HG03045 (cell line): Measurements from ENCODE around the gene KRT86.
"Not testable (repeated sequence)": the region's sequence is repeated elsewhere in the genome, so short reads cannot be mapped to it uniquely, and the experiment has no call there.

Source experiments
- ATAC-seq: cut with Tn5 transposase; IDR thresholded peaks from one replicate; pipeline ENCODE4 v1.9.1; 2021; ENCODE audit warnings: mild to moderate bottlenecking, moderate library complexity; ENCODE audit not compliant: unreplicated experiment

The KRT86 gene

DNA sequence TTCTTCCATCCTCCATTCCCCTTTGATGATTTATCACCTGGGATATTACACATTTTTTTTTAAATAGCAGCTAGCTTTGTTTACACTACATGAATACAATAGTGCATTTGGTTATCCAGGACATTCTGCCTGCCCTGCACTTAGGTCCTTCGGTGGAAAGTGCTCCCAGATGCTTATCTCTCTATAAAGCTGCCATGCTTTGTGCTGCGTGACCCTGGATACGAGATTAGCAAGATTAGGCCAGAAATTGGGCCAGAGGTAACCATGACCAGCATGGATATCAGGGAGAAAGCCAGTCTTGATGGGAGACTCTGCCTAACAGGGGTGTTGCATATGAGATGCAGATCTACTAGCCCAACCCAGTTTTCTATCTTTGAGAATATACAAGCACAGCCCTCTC is 58.9 kb downstream of the KRT86 start:
- no peak for ATAC-seq

DNA sequence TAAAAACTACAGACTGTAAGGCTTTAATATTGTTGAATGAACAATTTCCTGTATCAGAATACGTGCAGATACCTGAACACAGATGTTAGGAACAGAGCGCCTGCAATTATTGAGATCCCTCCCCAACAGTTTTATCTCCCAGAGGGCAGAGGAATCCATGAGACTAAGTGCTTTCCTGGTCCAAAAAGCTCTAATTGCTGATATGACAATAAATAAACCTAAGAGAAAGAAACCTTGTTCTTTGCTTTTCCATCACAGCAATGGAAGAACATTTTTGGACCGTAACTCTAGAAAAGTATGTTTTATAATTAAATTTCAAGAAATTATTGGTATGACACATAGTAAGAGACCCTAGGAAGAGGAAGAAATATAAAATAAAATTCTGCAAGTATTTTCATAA is 59.7 kb downstream of the KRT86 start:
- ATAC-seq: no peak

DNA sequence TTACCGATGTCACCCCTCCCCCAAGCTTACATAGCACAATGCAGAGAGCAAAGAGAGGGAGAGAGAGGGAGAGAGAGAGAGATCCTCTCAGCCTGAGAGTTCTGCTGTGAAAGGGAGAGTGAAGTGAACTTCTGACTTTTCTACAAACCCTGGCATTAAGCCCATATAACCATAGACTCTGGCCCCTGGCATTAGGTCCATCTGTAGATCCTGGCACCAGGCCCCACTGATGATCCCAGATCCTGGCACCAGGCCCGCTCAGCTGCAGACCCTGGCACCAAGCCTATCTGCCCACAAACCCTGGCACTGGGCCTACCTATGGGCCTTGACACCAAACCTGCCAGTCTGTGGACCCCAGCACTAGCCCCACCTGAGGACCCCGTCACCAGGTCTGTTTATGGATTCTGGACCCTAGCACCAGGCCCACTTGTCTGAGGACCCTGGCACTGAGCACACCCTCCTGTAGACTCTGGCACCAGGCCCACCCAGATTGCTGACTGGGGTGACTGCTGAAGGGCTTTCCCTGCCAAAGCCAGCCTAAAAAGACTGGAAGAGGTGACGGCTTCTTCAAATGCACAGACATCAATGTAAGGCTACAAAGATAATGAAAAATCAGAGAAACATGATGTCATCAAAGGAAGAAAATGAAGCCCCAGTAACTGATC is 61.3 kb downstream of the KRT86 start:
- no peak for ATAC-seq

DNA sequence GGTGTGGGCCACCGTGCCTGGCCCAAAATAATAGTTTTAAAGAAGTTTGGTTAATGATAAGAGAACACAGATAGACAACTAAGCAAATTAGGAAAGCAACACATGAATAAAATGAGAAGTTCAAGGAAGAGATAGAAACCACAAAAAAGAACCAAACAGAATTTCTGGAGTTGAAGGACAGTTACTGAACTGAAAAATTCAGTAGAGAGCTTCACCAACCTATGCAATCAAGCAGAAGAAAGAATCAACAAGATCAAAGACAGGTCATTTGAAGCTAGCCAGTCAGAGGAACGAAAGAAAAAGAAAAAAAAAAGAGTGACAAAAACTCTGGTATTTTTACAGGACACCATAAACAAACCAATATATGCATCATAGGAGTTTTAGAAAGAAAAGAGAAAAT is 62.2 kb downstream of the KRT86 start:
- ATAC-seq: no peak

GRCh38 chr12:52337054-52337453 is 62.6 kb downstream of the KRT86 start:
- ATAC-seq: no peak

- ATAC-seq: no peak
Observed at GRCh38 chr12:52338241-52338960, 64.0 kb downstream of the KRT86 start.

GRCh38 chr12:52341066-52341580 is 66.7 kb downstream of the KRT86 start:
- ATAC-seq: no peak

DNA sequence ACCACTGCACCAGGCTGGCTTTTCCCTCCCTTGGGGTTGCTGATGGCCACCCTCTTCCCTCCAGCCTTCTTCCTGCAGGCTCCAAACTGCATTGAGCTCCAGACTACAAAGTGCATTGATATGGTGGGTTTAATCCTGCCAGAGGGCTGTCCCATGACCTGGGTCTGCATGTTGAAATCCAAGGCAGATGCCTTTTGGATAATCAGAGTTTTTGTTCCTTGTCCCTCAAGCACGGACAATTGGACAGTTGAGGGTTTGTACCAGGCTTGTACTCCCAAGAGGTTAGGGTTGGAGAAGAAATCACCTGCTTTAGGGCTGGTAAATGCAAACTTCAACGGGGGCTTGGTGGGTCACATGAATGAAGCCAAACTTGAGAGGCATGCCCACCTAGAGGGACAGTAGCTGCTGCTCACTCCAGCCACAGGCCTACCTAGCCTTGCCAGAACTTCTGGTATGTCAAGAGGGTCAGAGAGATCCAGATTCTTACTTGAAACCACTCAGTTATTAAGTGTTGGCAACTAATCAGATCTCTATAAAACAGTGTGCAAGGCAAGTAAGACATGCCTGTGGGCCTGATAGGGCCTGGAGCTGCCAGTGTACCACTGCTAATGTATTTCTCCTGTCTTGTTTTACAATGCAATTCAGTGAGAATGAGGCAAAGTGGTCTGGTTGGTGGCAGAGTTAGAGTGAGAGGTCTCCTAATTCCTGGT is 68.5 kb downstream of the KRT86 start:
- no peak for ATAC-seq

- no peak for ATAC-seq
Observed at GRCh38 chr12:52343550-52343949, 69.1 kb downstream of the KRT86 start.

DNA sequence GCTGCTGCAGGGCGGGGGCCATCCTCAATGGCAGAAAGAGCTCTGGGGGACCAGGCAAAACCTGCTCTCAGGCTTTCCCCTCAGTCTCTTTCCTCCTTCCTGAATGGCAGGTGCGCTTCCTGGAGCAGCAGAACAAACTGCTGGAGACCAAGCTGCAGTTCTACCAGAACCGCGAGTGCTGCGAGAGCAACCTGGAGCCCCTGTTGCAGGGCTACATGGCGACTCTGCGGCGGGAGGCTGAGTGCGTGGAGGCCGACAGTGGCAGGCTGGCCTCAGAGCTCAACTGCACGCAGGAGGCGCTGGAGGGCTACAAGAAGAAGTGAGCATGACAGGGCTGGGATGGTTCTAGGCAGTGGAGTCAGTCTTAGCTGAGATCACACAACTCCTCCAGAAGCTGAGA is 69.7 kb downstream of the KRT86 start:
- ATAC-seq: no peak

DNA sequence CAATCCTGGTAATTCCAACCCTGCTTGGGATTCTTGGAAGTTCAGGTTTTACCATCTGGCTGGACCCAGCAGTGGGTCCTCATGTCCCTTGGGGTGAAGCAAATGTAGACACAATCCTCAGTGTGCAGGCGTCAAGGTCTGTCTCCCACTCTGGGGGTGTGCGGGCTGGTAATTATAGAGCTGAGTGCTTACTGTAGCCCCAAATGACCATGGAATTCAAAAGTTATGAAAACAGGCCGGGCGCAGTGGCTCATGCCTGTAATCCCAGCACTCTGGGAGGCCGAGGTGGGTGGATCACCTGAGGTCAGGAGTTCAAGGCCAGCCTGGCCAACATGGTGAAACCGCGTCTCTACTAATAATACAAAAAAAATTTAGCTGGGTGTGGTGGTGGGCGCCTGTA is 70.6 kb downstream of the KRT86 start:
- not testable (repeated sequence) for ATAC-seq

GRCh38 chr12:52346593-52346992 is 72.1 kb downstream of the KRT86 start:
- ATAC-seq: no peak

GRCh38 chr12:52347016-52347415 is 72.6 kb downstream of the KRT86 start:
- no peak for ATAC-seq

DNA sequence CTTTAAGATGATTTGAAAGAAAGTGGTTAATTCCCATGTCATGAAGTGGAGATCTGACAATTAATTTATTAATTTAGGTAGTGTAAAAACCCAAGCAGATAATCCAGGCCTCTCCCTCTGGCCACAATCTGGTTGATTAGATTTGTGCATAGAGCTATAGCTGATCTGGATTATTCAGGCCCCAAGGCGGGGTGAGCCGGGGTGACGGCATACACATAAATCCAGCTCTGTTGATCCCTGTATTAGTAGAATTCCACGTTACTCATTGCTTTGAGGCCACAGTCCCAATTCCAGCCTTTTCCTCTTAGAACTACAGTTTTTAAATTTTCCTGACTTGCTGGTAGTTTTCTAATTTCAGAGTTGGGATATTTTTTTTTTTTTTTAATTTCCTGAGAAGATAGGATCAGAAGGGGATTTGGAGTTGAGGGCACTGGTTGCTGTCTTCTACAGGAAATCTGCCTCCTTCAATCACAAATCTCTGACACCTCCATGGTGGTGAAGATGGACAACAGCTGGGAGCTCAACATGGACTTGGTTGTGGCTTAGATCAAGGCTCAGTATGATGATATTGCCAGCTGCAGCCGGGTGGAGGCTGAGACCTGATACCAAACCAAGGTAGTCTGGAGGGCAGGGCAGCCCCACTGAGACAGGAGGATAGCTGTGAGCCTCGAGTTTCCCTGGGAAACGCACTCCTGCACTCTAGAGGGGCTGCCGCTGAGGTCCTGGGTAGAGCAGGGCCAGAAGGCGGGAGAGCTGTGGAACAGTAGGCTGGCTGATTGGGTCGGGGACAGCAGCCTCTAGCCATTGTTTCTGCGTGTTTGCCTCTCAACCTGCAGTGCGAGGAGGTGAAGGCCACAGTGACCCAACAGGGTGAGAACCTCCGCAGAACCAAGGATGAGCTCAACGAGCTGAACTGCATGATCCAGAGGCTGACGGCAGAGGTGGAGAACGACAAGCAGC is 73.4 kb downstream of the KRT86 start:
- ATAC-seq: no peak

GRCh38 chr12:52349196-52349595 is 74.8 kb downstream of the KRT86 start:
- no peak for ATAC-seq

DNA sequence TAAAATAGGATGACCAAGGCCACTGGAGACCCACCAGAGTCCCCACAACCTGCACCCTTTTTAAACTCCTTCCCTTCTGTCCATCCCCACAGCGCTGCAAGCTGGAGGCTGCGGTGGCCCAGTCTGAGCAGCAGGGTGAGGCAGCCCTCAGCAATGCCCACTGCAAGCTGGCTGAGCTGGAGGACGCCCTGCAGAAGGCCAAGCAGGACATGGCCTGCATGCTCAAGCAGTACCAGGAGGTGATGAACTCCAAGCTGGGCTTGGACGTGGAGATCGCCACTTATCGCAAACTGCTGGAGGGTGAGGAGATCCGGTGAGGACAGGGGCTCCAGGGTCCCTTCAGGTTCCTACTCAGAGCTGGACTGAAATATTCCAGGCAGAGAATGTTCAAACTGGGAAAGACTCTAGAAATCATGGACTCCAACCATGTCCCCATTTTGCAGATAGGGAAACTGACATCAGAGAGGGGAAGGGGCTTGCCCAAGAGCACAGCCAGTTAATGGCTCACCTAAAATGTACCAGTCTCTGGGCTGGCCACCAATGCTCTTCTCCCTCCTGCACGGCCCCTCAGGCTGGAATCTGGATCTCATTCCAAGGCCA is 75.7 kb downstream of the KRT86 start:
- ATAC-seq: no peak

- ATAC-seq: no peak
Observed at GRCh38 chr12:52350786-52351185, 76.3 kb downstream of the KRT86 start.

DNA sequence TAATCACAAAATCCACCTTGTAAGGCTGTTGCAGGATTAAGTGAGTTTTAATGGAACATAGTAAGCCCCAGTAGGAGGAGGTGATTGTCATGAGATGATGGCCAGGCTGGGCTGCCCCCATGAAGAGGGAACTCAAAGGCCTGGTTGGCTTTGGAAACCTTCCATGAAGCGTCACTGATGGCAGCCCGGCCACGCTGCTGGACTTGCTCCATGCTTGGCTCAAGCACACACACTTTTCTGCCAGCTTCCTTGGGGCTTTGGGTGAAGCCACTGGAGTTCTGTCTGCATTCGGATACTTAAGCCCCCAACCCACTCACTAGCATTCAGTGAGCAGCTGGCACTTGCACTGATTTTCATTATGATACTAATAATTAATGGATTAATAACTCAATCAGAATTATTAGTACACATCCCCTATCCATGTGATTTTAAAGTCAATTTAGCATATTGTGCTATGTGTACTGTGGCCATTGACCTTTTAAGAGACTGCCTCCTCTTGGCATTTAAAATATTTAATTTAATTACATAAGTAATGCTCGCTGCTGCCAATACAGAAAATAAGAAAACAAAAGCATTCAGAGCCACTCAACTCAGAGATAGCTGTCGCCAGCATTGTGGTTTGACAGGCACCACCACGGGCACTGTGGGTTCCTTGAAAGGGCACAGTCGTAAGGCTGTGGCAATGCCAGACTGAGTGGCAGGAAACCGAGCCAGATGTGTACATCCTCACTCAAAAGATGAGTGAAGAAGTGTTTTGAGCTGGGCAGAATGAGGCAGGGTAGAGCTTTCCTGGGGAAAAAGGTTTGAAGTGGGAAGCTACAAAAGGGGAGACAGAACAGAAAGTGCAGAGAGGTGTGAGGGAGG is 77.0 kb downstream of the KRT86 start:
- ATAC-seq: no peak

DNA sequence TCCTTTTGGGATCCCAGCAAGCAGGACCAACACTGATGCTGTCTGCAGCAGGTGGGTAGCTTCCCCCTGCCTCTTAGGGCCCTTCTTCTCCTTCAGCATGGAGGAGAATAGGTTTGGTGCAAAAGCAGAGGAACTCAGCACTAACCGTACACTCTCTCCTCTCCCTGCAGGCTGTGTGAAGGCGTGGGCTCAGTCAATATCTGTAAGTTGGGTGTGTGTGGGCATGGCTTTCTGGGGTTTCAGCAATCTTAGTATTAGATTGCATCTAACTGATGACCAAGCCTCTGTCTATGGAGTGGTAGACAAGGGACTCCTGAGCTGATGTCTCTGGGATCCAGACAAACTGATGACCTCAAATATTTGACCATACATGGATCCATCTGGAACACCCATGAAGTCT is 78.5 kb downstream of the KRT86 start:
- ATAC-seq: no peak
